ENCODE results near the gene NFYC.

DNA sequence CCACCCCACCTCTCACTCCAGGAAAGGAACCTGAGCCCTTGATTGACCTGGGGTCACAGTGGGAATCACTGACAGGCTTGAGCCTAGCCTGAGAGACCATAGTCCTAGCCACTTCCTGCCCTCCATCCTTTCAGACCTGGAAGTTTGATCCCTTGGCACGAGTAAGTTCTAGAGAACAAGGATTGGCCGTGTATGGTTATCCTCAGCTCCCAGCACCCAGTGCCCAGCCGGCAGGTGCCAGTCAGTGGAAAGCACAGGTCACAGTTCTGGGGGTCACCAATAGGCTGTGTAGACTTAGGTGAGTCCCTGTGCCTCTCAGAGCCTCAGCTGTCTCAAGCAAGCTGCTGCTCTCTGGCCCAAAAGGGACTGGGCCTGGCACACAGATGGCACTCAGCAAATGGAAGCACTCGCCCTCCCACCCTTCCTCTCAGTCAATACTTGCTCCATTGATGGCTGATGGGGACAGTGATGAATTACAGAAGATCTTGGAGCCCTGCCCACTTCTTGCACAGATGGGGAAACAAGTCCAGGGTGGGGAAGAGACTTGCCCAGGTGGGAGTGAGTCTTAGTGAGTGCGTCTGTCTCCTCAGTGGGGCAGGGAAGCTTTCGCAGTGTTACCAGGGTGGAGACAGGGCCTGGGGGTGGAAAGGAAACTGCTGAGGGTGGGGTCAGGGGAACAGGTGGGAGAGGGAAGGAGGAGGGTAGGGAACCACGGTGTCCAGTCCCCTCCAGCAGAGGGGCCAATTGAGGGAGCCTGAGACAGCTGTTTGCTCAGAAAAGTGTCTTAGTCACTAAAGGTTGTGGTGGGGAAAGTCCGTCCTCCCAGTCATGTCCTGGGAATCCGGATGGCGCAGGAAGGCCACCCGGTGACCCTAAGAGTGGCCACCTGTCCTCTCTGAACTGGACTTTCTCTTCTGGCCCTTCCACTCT lies 89.4 kb downstream of the NFYC start:
- TF ChIP-seq CTCF (IDR thresholded peaks at IDR 0.05) (no peak), POLR2AphosphoS5 (IDR thresholded peaks at IDR 0.05) (no peak), POLR2A (IDR thresholded peaks at IDR 0.05) (no peak)

Data from sigmoid colon (tissue), 4 donors.